Measurements from ENCODE around the gene IGSF8. TPM values are rescaled to one million over a fixed set of nuclear protein-coding genes. Genes with fewer than 3 reads are reported as not detected.

Gene IGSF8
- total RNA-seq, 1 experiment from 2014 or later, result 18.8 TPM

GRCh38 chr1:160133990-160134770 lies 35.8 kb upstream of the IGSF8 start:
- intact Hi-C loops (cut with micrococcal nuclease; ENCODE audit: unreplicated experiment) (no loop called here), in situ Hi-C loops (cut with HindIII; ENCODE audit: low pct_unique_long_range_greater_than_20kb, low sequenced_read_pairs) (no loop called here)
- Histone ChIP-seq H3K36me3 (ENCODE audit: control insufficient read depth, insufficient read depth, low read length) (no peaks in the 10 kb centered on the region), H3K4me1 (ENCODE audit: control insufficient read depth, insufficient read depth, low read length) (no peaks in the 10 kb centered on the region), H3K4me3 (ENCODE audit: low read depth in 2 of 2, low read length in 2 of 2) (no peak overlapping the region), H3K9me3 (ENCODE audit: control insufficient read depth, insufficient read depth, low read depth, low read length) (no peaks in the 10 kb centered on the region), H3K27ac (ENCODE audit: low read length) (no peak overlapping the region), H3K27me3 (ENCODE audit: control insufficient read depth, insufficient read depth, low read length) (no peaks in the 10 kb centered on the region)
- no TSS peak for BruUV-seq (replicated peaks)
- TF ChIP-seq REST (IDR thresholded peaks at IDR 0.05; ENCODE audit: insufficient read depth in 1 of 2, low read depth in 2 of 2, low read length in 1 of 2), result no peak
- TF ChIP-seq TCF7L2 (IDR thresholded peaks at IDR 0.05; ENCODE audit: low read depth, low read length), result no peak
- no peak for TF ChIP-seq SIN3A (IDR thresholded peaks at IDR 0.05; ENCODE audit: borderline replicate concordance, insufficient read depth, low read depth, low read length)
- no peak for TF ChIP-seq POLR2AphosphoS5 (IDR thresholded peaks at IDR 0.05; ENCODE audit: low read depth, low read length)
- no peak for TF ChIP-seq CTCF (IDR thresholded peaks at IDR 0.05)
- ATAC-seq (no peak), DNase-seq (ENCODE audit: low read depth, low spot score) (no peak)
- CTCF ChIA-PET, result no interaction called here
- POLR2A ChIA-PET, result no interaction called here

- TF ChIP-seq SIN3A (IDR thresholded peaks at IDR 0.05; ENCODE audit: borderline replicate concordance, insufficient read depth, low read depth, low read length), result no peak
- in situ Hi-C loops (cut with HindIII; ENCODE audit: low pct_unique_long_range_greater_than_20kb, low sequenced_read_pairs), result no loop called here
- CTCF ChIA-PET, result interaction anchor here (0.7 kb wide), 1 partner anchor 711 kb away, joined by 4 read pairs; no protein-coding TSS in a partner anchor
- BruUV-seq (replicated peaks), result no TSS peak
- Histone ChIP-seq H3K27ac (ENCODE audit: low read length) (no peak overlapping the region), H3K36me3 (ENCODE audit: control insufficient read depth, insufficient read depth, low read length) (no peaks in the 10 kb centered on the region), H3K27me3 (ENCODE audit: control insufficient read depth, insufficient read depth, low read length) (no peaks in the 10 kb centered on the region), H3K9me3 (ENCODE audit: control insufficient read depth, insufficient read depth, low read depth, low read length) (no peaks in the 10 kb centered on the region), H3K4me3 (ENCODE audit: low read depth in 2 of 2, low read length in 2 of 2) (no peak overlapping the region), H3K4me1 (ENCODE audit: control insufficient read depth, insufficient read depth, low read length) (no peaks in the 10 kb centered on the region)
- intact Hi-C loops (cut with micrococcal nuclease; ENCODE audit: unreplicated experiment), result no loop called here
- ATAC-seq, result no peak
- no peak for DNase-seq (ENCODE audit: low read depth, low spot score)
- POLR2A ChIA-PET, result interaction anchor here (0.6 kb wide), 1 partner anchor 290 kb away, joined by 3 read pairs; no protein-coding TSS in a partner anchor
Observed at GRCh38 chr1:160131803-160132565, 33.6 kb upstream of the IGSF8 start.
